SU-DHL-6 (cell line): ENCODE data around the gene ARV1.

Source experiments
- CTCF ChIP-seq: fragments of 200-600 bp; sonication (generic); IDR thresholded peaks from one replicate; pipeline ENCODE4 v1.5.1; 2017; ENCODE audit warnings: antibody characterized with exemption, mild to moderate bottlenecking, low read length, moderate library complexity; ENCODE audit not compliant: insufficient read depth, poor library complexity, severe bottlenecking
- EZH2phosphoT487 ChIP-seq: fragments of 200-600 bp; sonication (generic), shearing (Covaris generic); conservative IDR thresholded peaks from 2 replicates; pipeline ENCODE4 v1.6.1; 2018; ENCODE audit warnings: mild to moderate bottlenecking, antibody characterized with exemption, low read length, moderate library complexity, mixed read lengths

DNA sequence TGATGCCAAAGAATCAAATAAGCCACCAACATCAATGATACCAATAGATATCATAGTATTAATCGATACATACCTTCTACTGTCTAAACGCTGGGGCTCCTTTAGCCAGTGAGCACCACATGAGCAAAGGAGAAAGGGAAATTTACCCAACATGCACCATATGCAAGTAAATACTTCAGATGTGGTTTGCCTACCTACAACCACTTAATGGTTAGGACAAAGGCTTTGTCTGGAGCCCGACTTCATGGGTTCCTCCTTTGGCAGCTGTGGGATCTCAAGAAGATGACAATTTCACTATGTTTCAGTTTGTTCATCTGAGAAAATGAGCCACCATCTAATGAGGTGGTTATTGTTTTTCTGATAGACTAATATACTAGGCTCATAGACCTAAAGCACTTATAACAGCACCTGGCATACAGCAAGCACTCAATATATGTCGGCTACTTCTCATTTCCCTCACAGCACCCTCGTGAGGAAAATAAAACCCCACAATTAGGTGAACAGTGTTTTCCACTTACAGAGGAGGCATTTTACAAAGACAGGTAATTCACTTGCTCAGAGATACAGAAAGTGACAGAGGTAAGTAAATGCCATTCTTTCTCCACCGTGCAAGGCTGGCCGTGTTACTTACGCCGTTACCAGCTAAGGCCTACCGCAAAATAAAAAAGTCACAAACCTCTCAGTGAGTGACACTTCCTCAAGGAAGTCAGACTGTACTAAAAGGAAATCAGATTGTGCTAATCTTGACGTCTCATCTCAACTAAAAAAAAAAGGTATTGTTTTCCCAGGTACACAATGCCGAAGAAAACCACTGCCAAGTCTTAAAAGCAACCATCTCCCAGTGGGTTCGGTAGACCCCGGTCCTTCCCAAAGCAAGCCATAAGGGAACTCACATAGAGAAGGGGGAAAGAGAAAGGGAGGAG is 1.8 kb upstream of the ARV1 start:
- TF ChIP-seq CTCF: no peak
- TF ChIP-seq EZH2phosphoT487: no peak
